ENCODE measurements around the gene KRT1.

KRT1 gene

GRCh38 chr12:52690351-52691075 is 10.3 kb upstream of the KRT1 start:
- Histone ChIP-seq H3K4me2 (ENCODE audit: low read length, poor library complexity, severe bottlenecking) (no peak overlapping the region), H3K27ac (ENCODE audit: low read length, poor library complexity, severe bottlenecking) (no peak overlapping the region), H3K27me3 (ENCODE audit: control insufficient read depth in 1 of 2, insufficient read depth in 1 of 2, low read length in 2 of 2) (peaks cover 77 to 95% of the 10 kb centered on the region in 2 experiments), H2BK5ac (ENCODE audit: low read depth, low read length, poor library complexity, severe bottlenecking) (no peak overlapping the region), H2BK120ac (ENCODE audit: low read depth, low read length) (no peak overlapping the region), H2AFZ (ENCODE audit: low read depth, low read length) (no peak overlapping the region), H3K4ac (ENCODE audit: low read depth in 1 of 2, low read length in 2 of 2) (no peak overlapping the region), H3K14ac (ENCODE audit: low read length in 2 of 2) (no peak overlapping the region), H3K4me1 (ENCODE audit: control insufficient read depth, insufficient read depth, low read depth, low read length) (peaks cover 4% of the 10 kb centered on the region), H3K79me1 (replicated peaks; ENCODE audit: low read length, poor library complexity, severe bottlenecking) (no peaks in the 10 kb centered on the region), H3K9ac (ENCODE audit: low read length) (no peak overlapping the region), H2BK15ac (ENCODE audit: low read depth, poor library complexity, severe bottlenecking) (no peak overlapping the region), H3K9me3 (ENCODE audit: control insufficient read depth, low read length) (no peaks in the 10 kb centered on the region), H3K23ac (ENCODE audit: low read length in 2 of 2) (peak overlapping the region in 1 of 2 experiments; percentile 26), H2BK12ac (ENCODE audit: low read length in 2 of 2) (no peak overlapping the region), H3K36me3 (ENCODE audit: control insufficient read depth in 1 of 2, insufficient read depth in 2 of 2, low read depth in 1 of 2, low read length in 2 of 2) (no peaks in the 10 kb centered on the region), H3K4me3 (ENCODE audit: insufficient read depth in 1 of 2, low read depth in 1 of 2, low read length in 2 of 2) (peak overlapping the region in 1 of 2 experiments; percentile 47), H2AK5ac (ENCODE audit: low read length, severe bottlenecking) (no peak overlapping the region), H3K18ac (ENCODE audit: low read depth in 1 of 2, low read length in 2 of 2) (no peak overlapping the region), H4K91ac (ENCODE audit: low read length) (no peak overlapping the region), H4K8ac (ENCODE audit: low read length) (no peak overlapping the region)
- no peak for DNase-seq
- WGBS: 54% methylated on average over 8 of the region's 8 CpGs

- no peak overlapping the region for H3K27ac ChIP-seq (ENCODE audit: low read length, poor library complexity, severe bottlenecking)
- H3K4me2 ChIP-seq (ENCODE audit: low read length, poor library complexity, severe bottlenecking): no peak overlapping the region
- H3K4me3 ChIP-seq (ENCODE audit: insufficient read depth in 1 of 2, low read depth in 1 of 2, low read length in 2 of 2): no peak overlapping the region
- H4K91ac ChIP-seq (ENCODE audit: low read length): no peak overlapping the region
- H2BK5ac ChIP-seq (ENCODE audit: low read depth, low read length, poor library complexity, severe bottlenecking): no peak overlapping the region
- H2BK15ac ChIP-seq (ENCODE audit: low read depth, poor library complexity, severe bottlenecking): no peak overlapping the region
- H3K4ac ChIP-seq (ENCODE audit: low read depth in 1 of 2, low read length in 2 of 2): no peak overlapping the region
- no peak overlapping the region for H2AK5ac ChIP-seq (ENCODE audit: low read length, severe bottlenecking)
- no peak overlapping the region for H3K23ac ChIP-seq (ENCODE audit: low read length in 2 of 2)
- DNase-seq: no peak
- no peak overlapping the region for H2BK120ac ChIP-seq (ENCODE audit: low read depth, low read length)
- no peaks in the 10 kb centered on the region for H3K36me3 ChIP-seq (ENCODE audit: control insufficient read depth in 1 of 2, insufficient read depth in 2 of 2, low read depth in 1 of 2, low read length in 2 of 2)
- H3K14ac ChIP-seq (ENCODE audit: low read length in 2 of 2): no peak overlapping the region
- peaks cover 79 to 93% of the 10 kb centered on the region in 2 experiments for H3K27me3 ChIP-seq (ENCODE audit: control insufficient read depth in 1 of 2, insufficient read depth in 1 of 2, low read length in 2 of 2)
- peaks cover 4% of the 10 kb centered on the region for H3K4me1 ChIP-seq (ENCODE audit: control insufficient read depth, insufficient read depth, low read depth, low read length)
- H3K18ac ChIP-seq (ENCODE audit: low read depth in 1 of 2, low read length in 2 of 2): no peak overlapping the region
- no peak overlapping the region for H2AFZ ChIP-seq (ENCODE audit: low read depth, low read length)
- WGBS: 56% methylated on average over 1 of the region's 1 CpG
- H3K79me1 ChIP-seq (replicated peaks; ENCODE audit: low read length, poor library complexity, severe bottlenecking): no peaks in the 10 kb centered on the region
- H3K9ac ChIP-seq (ENCODE audit: low read length): no peak overlapping the region
- no peak overlapping the region for H4K8ac ChIP-seq (ENCODE audit: low read length)
- H3K9me3 ChIP-seq (ENCODE audit: control insufficient read depth, low read length): no peaks in the 10 kb centered on the region
- no peak overlapping the region for H2BK12ac ChIP-seq (ENCODE audit: low read length in 2 of 2)
Measured at GRCh38 chr12:52689936-52690335, 9.7 kb upstream of the KRT1 start.

GRCh38 chr12:52689239-52689638 is 9.0 kb upstream of the KRT1 start:
- Histone ChIP-seq H3K79me1 (replicated peaks; ENCODE audit: low read length, poor library complexity, severe bottlenecking) (no peaks in the 10 kb centered on the region), H3K9me3 (ENCODE audit: control insufficient read depth, low read length) (no peaks in the 10 kb centered on the region), H3K18ac (ENCODE audit: low read depth in 1 of 2, low read length in 2 of 2) (no peak overlapping the region), H2BK120ac (ENCODE audit: low read depth, low read length) (no peak overlapping the region), H2BK12ac (ENCODE audit: low read length in 2 of 2) (no peak overlapping the region), H2AFZ (ENCODE audit: low read depth, low read length) (no peak overlapping the region), H3K27me3 (ENCODE audit: control insufficient read depth in 1 of 2, insufficient read depth in 1 of 2, low read length in 2 of 2) (peaks cover 84 to 91% of the 10 kb centered on the region in 2 experiments), H3K4ac (ENCODE audit: low read depth in 1 of 2, low read length in 2 of 2) (no peak overlapping the region), H4K8ac (ENCODE audit: low read length) (no peak overlapping the region), H3K36me3 (ENCODE audit: control insufficient read depth in 1 of 2, insufficient read depth in 2 of 2, low read depth in 1 of 2, low read length in 2 of 2) (no peaks in the 10 kb centered on the region), H2AK5ac (ENCODE audit: low read length, severe bottlenecking) (no peak overlapping the region), H3K4me2 (ENCODE audit: low read length, poor library complexity, severe bottlenecking) (no peak overlapping the region), H4K91ac (ENCODE audit: low read length) (no peak overlapping the region), H3K14ac (ENCODE audit: low read length in 2 of 2) (no peak overlapping the region), H3K4me1 (ENCODE audit: control insufficient read depth, insufficient read depth, low read depth, low read length) (peaks cover 4% of the 10 kb centered on the region), H2BK15ac (ENCODE audit: low read depth, poor library complexity, severe bottlenecking) (no peak overlapping the region), H2BK5ac (ENCODE audit: low read depth, low read length, poor library complexity, severe bottlenecking) (no peak overlapping the region), H3K4me3 (ENCODE audit: insufficient read depth in 1 of 2, low read depth in 1 of 2, low read length in 2 of 2) (no peak overlapping the region), H3K23ac (ENCODE audit: low read length in 2 of 2) (no peak overlapping the region), H3K9ac (ENCODE audit: low read length) (no peak overlapping the region), H3K27ac (ENCODE audit: low read length, poor library complexity, severe bottlenecking) (no peak overlapping the region)
- DNase-seq: no peak

GRCh38 chr12:52688481-52688880 is 8.3 kb upstream of the KRT1 start:
- Histone ChIP-seq H3K4me3 (ENCODE audit: insufficient read depth in 1 of 2, low read depth in 1 of 2, low read length in 2 of 2) (no peak overlapping the region), H3K14ac (ENCODE audit: low read length in 2 of 2) (no peak overlapping the region), H3K4ac (ENCODE audit: low read depth in 1 of 2, low read length in 2 of 2) (no peak overlapping the region), H3K79me1 (replicated peaks; ENCODE audit: low read length, poor library complexity, severe bottlenecking) (no peaks in the 10 kb centered on the region), H4K8ac (ENCODE audit: low read length) (no peak overlapping the region), H3K9ac (ENCODE audit: low read length) (no peak overlapping the region), H3K4me1 (ENCODE audit: control insufficient read depth, insufficient read depth, low read depth, low read length) (peaks cover 4% of the 10 kb centered on the region), H3K4me2 (ENCODE audit: low read length, poor library complexity, severe bottlenecking) (no peak overlapping the region), H3K9me3 (ENCODE audit: control insufficient read depth, low read length) (no peaks in the 10 kb centered on the region), H2BK15ac (ENCODE audit: low read depth, poor library complexity, severe bottlenecking) (no peak overlapping the region), H3K27ac (ENCODE audit: low read length, poor library complexity, severe bottlenecking) (no peak overlapping the region), H4K91ac (ENCODE audit: low read length) (no peak overlapping the region), H2BK120ac (ENCODE audit: low read depth, low read length) (no peak overlapping the region), H3K27me3 (ENCODE audit: control insufficient read depth in 1 of 2, insufficient read depth in 1 of 2, low read length in 2 of 2) (peaks cover 86 to 96% of the 10 kb centered on the region in 2 experiments), H2BK5ac (ENCODE audit: low read depth, low read length, poor library complexity, severe bottlenecking) (no peak overlapping the region), H2AFZ (ENCODE audit: low read depth, low read length) (no peak overlapping the region), H3K36me3 (ENCODE audit: control insufficient read depth in 1 of 2, insufficient read depth in 2 of 2, low read depth in 1 of 2, low read length in 2 of 2) (no peaks in the 10 kb centered on the region), H2BK12ac (ENCODE audit: low read length in 2 of 2) (no peak overlapping the region), H3K18ac (ENCODE audit: low read depth in 1 of 2, low read length in 2 of 2) (no peak overlapping the region), H2AK5ac (ENCODE audit: low read length, severe bottlenecking) (no peak overlapping the region), H3K23ac (ENCODE audit: low read length in 2 of 2) (no peak overlapping the region)
- WGBS: 65% methylated on average over 2 of the region's 2 CpGs
- DNase-seq: no peak
